Brain microvascular endothelial cell (primary cell): ENCODE results near the gene TVP23A.

Experiments used
- DNase-seq: peaks from one replicate; pipeline ENCODE4 v3.0.0-alpha.2; 2020
- H3K27ac ChIP-seq: fragments of 250-450 bp; sonication (Bioruptor Pico); 2 replicates; pipeline ENCODE4 v1.5.1; 2020; ENCODE audit warnings: mild to moderate bottlenecking, moderate library complexity
- H3K27me3 ChIP-seq: fragments of 250-450 bp; sonication (Bioruptor Pico); replicated peaks from 2 replicates; pipeline ENCODE4 v1.5.1; 2020; ENCODE audit warnings: mild to moderate bottlenecking
- H3K36me3 ChIP-seq: fragments of 250-450 bp; sonication (Bioruptor Pico); replicated peaks from 2 replicates; pipeline ENCODE4 v1.5.1; 2020; ENCODE audit warnings: mild to moderate bottlenecking
- H3K4me3 ChIP-seq: 2 replicates; pipeline ENCODE4 v1.5.1; 2011; ENCODE audit warnings: low read depth, mild to moderate bottlenecking, control low read depth, low read length, moderate library complexity
- CTCF ChIP-seq: IDR thresholded peaks from 2 replicates; pipeline ENCODE4 v1.5.1; 2011; ENCODE audit warnings: low read depth, mild to moderate bottlenecking, moderate library complexity, low read length, control low read depth, inconsistent platforms; ENCODE audit errors: missing control alignments
- in situ Hi-C: cut with HindIII; loops from 2 replicates; pipeline ENCODE4 v1.10.0; 2017; ENCODE audit warnings: low sequenced_read_pairs, low pct_ligation_motif_present

TVP23A gene

GRCh38 chr16:10812312-10813098 is 6.1 kb downstream of the TVP23A start:
- Histone ChIP-seq H3K27me3 (peaks cover 4% of the 10 kb centered on the region), H3K36me3 (no peaks in the 10 kb centered on the region), H3K27ac (no peak overlapping the region), H3K4me3 (no peak overlapping the region)
- in situ Hi-C loops, result no loop called here
- TF ChIP-seq CTCF, result no peak
- DNase-seq, result no peak

GRCh38 chr16:10809706-10810105 is 8.9 kb downstream of the TVP23A start:
- no peaks in the 10 kb centered on the region for H3K27me3 ChIP-seq
- no peaks in the 10 kb centered on the region for H3K36me3 ChIP-seq
- DNase-seq, result no peak
- H3K4me3 ChIP-seq, result no peak overlapping the region
- in situ Hi-C loops, result no loop called here
- H3K27ac ChIP-seq, result no peak overlapping the region
- TF ChIP-seq CTCF, result no peak

- H3K36me3 ChIP-seq, result no peaks in the 10 kb centered on the region
- H3K4me3 ChIP-seq, result no peak overlapping the region
- H3K27ac ChIP-seq, result no peak overlapping the region
- no peak for TF ChIP-seq CTCF
- DNase-seq, result no peak
- no peaks in the 10 kb centered on the region for H3K27me3 ChIP-seq
- in situ Hi-C loops, result no loop called here
Observed at GRCh38 chr16:10808850-10809249, 9.7 kb downstream of the TVP23A start.

- no peak for DNase-seq
- no peaks in the 10 kb centered on the region for H3K27me3 ChIP-seq
- in situ Hi-C loops, result no loop called here
- no peaks in the 10 kb centered on the region for H3K36me3 ChIP-seq
- H3K27ac ChIP-seq, result no peak overlapping the region
- H3K4me3 ChIP-seq, result no peak overlapping the region
- no peak for TF ChIP-seq CTCF
Observed at GRCh38 chr16:10808218-10808617, 10.4 kb downstream of the TVP23A start.

- H3K36me3 ChIP-seq, result no peaks in the 10 kb centered on the region
- H3K4me3 ChIP-seq, result no peak overlapping the region
- no peaks in the 10 kb centered on the region for H3K27me3 ChIP-seq
- DNase-seq, result no peak
- in situ Hi-C loops, result no loop called here
- H3K27ac ChIP-seq, result no peak overlapping the region
- no peak for TF ChIP-seq CTCF
Observed at GRCh38 chr16:10806698-10807097, 11.9 kb downstream of the TVP23A start.

GRCh38 chr16:10805334-10805733 is 13.3 kb downstream of the TVP23A start:
- Histone ChIP-seq H3K27me3 (no peaks in the 10 kb centered on the region), H3K27ac (no peak overlapping the region), H3K36me3 (no peaks in the 10 kb centered on the region), H3K4me3 (no peak overlapping the region)
- in situ Hi-C loops, result no loop called here
- no peak for TF ChIP-seq CTCF
- no peak for DNase-seq
